D341Med (cell line): ENCODE data around the gene NOSTRIN.
"Not testable (repeated sequence)": the region's sequence is repeated elsewhere in the genome, so short reads cannot be mapped to it uniquely, and the experiment has no call there.

Experiments
- DNase-seq: peaks from one replicate; pipeline ENCODE4 v3.0.0; 2012; ENCODE audit warnings: low spot score

NOSTRIN gene

DNA sequence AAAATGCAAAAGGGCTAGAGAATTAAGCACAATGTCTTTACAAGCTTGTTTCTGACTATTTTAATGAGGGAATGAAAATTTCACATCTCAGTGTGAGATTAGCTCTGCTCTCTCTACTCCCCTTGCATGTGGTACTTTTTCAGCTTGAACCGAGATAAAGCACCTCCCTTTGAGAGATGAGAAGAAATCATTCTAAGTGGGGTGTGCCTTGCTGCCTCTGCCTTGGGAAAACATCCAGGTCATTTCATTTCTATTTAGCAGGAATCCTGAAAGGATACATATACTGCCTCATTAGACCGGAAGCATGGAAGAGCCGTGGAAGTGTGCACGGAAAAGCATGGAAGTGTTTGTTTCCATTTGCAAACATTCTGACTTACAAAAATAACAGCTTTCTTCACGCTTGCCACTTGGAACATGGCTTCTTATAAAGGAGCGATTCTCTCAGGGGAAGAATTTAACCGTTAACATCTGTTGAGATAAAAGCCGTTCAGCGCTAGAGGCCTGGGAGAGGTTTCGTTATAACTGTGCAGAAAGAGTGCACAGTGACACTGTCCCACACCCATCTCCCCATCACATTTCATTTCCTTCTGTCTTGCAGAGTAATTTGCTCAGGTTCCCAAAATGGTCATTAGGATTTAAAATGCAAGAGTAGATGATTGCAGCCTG, 16.7 kb downstream of the NOSTRIN start:
- no peak for DNase-seq

DNA sequence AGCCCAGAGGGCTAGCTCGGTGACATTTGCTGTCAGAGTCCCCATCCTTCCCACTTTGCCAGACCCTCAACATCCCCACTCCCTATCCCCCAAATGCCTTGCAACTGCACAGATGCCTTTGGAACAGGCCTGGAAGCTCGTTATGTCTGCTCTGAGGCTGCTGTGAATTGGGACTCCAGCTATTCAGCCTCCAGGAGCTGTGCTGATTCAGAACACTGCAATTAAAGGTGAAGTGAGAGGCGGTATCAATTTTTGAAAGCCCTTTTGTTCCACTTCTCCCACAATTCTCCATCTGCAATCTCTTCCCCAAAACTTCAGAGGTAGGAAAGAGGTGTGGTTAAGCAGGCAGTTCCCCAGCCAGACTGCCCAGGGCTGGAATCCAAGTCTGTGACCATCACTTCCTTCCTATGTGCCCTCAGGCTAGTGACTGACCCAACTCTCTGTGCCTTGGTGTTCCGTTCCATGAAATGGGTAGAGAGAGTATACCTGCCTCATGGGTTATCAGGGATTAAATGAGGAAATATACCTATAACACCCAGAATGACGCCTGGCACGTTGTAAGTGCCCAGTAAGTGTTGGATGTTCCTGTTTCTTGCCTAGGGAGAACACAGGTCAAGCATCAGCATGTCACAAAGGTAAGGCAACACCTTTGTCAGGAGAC, 17.5 kb downstream of the NOSTRIN start:
- DNase-seq, result no peak

DNA sequence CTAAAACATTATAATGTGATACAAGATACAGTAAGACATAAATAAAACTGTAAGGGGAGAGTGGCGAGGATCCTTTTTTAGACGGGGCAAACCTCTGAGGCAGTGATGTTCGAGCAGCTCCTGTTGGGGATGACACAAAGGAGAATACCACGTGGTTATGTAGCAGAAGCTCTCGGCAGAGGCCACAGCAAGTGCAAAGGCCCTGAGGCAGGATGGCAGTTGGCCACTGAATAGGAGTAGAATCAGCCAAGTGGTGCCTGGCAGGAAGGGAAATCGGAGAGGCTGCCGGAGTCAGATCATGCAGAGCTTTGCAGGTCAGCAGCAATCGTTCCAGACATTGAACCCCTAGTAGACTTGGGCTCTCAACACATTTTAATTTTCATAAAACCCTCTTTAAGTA, 19.1 kb downstream of the NOSTRIN start:
- DNase-seq, result no peak

DNA sequence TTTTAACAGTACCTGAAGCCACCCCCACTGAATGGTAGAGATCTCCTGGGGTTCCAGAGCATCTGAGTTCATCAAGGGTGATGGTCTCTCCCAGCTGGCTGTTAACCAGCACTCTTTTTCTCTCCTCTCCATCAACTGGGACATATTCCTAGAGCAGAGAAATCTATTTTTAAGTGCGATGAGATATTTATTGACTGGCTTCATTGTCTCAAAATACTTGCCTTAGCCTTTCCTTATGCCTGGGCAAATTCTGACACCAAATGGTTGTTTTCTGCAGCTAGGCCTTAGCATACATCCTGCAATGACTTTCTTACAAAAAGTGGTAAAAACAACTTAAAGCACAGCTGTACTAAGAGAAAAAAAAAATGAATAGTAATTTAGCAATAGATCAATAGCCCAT, 19.6 kb downstream of the NOSTRIN start:
- DNase-seq, result no peak

DNA sequence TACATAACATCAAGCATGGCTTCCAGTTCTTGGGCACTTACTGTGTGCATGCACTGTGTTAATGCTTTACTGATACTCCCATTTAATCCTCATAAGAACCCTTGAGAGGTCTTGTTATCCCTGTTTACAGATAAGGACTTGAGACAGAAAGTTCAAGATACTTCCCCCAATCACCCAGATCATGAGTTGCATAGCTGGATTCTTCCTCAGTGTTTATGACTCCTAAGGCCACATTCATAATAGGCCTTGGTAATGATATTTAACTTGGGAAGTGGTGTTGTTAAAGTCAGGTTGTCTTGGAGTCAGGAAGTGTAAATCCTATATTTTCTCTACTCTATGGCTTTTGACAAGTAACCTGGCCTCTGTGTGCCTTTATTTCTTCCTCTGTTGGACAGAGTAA, 22.7 kb downstream of the NOSTRIN start:
- no peak for DNase-seq

DNA sequence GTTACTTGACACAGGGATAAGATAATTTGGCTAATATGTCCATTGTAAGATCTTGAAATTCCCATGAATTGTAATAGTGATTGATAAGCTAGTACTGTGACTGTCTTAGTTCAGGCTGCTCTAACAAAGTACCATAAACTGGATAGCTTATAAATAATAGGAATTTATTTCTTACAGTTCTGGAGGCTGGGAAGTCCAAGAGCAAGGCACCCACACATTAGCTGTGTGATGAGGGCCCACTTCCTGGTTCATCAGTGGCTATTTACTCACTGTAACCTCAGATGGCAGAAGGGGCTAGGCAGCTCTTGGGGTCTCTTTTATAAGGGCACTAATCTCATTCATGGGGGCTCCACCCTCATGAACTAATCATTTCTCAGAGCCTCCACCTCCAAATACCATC, 28.5 kb downstream of the NOSTRIN start:
- DNase-seq, result no peak

DNA sequence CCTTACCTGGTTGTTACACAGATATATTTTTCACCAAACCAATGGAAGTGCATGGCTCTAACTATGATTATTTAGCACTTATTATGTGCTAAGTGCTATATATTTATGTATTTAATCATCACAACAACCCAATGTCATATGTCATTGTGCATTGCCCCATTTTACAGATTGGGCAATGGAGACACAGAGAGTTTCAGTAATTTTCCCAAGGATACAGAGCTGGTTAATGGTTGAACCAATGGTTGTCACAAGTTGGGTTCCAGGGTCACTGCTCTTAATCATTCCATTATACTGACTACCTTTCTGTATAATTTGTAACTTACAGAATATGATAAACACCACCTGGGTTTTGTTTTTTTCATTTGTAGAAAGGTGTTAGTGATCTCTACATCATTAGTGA, 29.2 kb downstream of the NOSTRIN start:
- DNase-seq, result no peak

DNA sequence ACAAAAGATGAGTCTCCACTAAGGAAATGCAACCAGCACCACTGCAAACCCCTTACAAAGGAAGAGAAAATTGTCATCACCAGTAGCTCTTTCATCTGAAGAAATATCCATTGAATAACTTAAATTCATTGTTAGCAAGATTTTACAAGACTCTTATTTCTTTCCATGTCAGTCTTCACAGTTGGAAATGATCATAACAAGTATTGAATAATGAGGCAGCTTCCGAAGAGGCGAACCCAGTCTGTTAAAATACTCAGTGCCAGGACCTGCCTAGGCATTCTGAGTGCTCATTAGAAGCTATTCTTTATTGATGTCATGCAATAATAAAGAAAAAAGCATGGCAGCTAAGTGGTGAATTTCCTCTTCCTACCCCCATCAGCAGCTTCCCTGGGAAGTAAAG, 33.5 kb downstream of the NOSTRIN start:
- DNase-seq, result no peak

DNA sequence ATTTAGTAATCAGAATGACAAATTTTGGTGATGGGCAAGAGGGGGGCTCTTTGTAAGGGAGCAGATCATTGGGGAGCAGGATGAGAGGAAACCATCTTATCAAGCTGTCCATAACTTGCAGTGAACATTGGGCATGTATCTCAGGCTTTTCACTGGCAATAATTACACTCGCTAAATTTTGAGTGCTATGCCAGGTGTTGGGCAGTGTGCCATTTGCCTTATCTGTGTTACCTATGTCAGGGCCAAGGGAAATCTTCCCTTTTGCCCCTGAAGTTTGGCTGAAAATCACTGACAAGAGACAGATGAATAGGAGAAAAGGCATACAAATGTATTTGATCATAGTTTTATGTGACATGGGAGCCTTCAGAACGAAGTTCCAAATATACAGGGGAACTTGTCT, 39.0 kb downstream of the NOSTRIN start:
- no peak for DNase-seq

DNA sequence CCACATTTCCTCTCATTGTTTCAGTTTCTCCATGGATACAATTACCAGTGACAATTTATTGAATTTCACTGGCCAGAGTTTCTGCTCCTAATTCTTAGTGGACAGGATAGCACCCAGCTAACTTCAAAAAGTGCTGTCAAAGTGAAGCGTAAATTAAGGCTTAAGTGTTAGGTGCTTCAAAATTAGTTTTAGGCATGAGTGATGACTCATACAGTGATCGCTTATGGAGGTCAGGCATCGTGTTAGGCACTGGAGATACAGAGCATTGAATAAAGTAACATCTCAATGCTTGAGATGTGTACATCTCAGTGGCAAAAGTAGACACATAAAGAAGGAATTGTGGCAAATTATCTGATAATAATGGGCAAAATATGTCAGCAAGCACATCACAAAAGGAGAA, 40.8 kb downstream of the NOSTRIN start:
- no peak for DNase-seq

DNA sequence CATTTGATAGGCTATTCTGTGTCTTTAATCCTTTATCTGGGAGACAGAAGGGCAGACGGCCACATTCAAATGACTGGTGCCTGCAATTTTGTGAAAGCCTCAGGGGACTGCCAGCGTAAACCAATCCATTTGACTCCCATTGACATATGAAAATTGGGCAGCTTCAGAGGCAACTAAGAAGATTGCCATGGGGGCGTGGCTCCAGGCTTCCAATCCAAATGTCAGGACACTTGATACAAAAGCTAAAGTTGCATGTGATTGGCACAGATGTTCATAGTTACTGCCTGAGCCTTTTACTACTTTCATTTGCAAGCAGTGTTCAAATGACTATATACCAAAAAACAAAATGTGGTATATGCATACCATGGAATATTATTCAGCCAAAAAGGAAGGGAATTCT, 45.8 kb downstream of the NOSTRIN start:
- peak; percentile 43 for DNase-seq

DNA sequence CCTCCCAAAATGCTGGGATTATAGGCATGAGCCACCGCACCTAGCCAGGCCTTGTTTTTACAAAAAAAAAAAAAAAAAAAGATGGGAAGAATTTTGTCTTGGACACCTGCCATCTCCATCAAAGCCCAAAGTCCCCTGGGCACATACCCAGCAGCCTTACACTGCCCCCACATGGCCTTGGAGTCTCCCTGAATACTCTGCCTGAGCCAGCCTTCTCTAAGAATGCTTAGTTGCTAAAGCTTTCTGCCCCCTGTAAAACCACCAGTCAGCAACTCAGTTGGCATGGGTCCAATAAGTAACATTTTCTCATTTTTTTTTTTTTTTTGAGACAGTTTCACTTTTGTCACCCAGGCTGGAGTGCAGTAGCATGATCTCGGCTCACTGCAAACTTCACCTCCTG, 47.2 kb downstream of the NOSTRIN start:
- peak; percentile 40 for DNase-seq

DNA sequence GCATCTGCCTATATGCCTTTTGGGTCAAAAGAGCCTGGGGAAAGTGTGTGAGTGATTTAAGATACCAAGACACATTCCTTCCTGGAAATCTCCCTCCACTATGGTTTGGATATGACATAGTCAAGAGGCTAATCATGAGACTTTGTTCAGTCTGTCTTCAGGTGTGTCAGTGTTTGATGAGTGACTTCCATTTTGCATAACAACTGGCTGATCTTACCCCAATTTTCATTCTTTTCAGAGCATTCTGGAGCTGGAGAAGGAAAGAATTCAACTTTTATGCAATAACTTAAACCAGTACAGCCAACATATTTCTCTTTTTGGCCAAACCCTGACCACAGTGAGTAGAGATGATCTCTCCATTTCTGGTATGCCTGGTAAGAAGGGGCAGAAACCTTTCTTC, 48.4 kb downstream of the NOSTRIN start:
- DNase-seq, result no peak

DNA sequence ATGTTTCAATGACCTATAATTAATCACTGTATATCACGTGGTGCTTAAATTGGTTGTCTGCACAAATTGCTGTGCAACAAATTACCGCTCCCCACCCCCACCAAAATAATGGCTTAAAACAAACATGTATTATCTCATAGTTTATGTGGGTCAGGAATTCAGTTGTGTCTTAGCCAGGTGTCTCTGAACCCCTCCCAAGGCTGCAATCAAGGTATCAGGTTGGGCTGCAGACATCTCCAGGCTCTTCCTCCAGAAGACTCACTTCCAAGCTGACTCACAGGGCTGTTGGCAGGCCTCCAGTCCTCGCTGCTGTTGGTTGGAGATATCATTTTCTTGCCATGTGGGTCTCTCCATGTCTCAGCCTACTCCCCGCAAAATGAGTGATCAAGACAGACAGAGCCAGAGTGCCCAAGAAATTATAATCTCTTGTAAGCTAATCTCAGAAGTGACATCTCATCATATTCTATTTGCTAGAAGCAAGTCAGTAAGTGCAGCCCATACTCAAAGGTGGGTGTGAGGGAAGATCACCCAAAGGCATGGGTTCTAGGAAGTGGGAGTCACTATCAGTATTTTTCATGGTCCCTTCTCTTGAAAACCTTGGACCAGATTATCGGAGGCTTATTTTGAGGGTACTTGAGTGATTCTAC, 49.4 kb downstream of the NOSTRIN start:
- DNase-seq, result no peak

DNA sequence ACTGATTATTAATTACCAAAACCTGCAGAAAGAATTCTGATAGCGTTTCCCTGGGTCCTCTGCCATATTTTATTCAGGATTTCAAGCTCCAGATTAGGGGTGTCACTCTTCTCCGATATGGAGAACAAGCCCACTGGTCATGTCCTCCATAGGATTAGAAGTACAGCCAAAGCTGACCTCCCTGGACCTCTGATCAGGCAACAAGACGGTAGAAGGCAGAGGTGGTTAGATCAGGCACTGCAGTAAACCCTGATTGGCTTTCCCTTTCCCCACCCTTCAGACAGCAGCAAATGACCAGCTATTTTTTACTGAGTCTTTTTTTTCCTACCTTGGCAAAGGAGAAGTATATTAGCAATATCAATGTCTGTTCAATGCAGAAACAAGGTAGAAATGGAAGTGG, 50.0 kb downstream of the NOSTRIN start:
- no peak for DNase-seq

DNA sequence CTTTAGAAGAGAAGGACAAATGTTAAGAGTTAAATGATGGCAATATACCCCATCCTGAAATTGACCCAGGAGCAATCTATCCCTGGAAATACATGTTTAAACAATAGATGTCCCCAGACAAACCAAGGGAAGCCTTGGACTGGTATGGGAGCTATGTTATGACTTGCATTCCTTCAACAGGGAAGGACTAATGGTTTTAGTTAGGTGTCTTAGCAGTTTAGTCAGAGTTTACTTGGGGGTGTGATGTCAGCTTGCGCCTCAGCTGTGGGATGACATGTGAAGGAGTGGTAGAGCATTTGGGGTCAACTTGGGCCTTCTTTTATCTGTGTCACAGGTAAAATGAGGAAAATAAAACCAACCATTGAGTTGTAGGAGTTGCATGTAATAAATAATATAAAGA, 51.0 kb downstream of the NOSTRIN start:
- no peak for DNase-seq

DNA sequence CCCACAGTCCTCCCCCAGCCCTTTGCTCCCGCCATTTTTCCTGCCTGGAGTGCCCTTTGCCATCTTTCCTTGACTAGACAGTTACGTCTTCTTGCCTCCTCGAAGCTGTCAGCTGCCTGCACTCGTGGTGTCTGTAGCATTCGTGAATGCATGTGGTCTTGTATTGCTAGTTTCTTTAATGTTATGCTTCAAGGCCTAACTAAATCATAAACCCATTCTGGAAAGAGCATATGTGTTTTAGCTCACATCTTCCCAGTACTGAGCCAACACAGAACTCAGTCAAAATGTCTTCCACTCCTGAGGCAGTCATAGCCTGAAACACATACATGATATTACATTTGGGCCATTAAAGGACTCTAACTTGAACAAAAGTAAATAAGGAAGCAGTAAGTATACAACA, 52.2 kb downstream of the NOSTRIN start:
- no peak for DNase-seq

DNA sequence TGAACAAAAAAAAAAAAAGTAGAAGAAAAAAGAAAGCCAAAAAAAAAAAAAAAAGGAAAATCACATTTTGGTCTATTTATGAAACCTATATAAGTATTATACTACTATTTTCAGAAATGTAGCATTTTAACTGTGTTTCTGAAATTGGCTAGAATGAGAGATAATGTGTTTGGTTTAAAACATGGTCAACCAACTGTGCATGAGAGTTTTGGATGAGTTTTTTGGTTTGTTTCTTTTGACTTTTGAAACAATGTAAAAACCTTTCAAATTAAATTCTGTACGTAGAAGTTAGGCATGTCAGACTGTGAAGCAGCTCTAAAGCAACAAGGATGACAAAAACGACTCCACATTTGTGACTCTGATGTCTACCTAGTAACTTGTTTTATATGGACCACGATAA, 53.2 kb downstream of the NOSTRIN start:
- DNase-seq, result no peak

DNA sequence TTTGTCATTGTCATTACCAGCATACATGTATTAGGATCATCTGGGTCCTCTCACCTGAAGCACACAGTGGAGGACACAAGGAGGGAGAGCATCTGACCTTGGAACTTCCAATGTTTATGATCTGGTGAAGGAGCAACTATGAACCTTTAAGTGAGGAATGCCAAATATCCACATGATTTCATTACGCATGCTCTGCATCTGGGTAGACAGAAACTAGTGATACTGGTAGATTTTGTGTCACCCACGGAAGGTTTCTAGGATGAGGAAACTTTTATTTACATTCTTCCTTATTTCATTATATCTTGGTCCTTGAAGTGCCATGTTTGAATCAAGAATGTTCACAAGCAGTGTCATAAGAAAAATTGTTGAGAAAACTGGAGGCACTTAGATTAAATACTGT, 55.7 kb downstream of the NOSTRIN start:
- no peak for DNase-seq

DNA sequence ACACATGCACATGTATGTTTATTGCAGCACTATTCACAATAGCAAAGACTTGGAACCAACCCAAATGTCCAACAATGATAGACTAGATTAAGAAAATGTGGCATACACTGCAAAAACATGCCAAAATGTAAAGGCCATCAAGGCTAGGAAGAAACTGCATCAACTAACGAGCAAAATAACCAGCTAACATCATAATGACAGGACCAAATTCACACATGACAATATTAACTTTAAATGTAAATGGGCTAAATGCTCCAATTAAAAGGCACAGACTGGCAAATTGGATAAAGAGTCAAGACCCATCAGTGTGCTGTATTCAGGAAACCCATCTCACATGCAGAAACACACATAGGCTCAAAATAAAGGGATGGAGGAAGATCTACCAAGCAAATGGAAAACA, 64.7 kb downstream of the NOSTRIN start:
- not testable (repeated sequence) for DNase-seq

DNA sequence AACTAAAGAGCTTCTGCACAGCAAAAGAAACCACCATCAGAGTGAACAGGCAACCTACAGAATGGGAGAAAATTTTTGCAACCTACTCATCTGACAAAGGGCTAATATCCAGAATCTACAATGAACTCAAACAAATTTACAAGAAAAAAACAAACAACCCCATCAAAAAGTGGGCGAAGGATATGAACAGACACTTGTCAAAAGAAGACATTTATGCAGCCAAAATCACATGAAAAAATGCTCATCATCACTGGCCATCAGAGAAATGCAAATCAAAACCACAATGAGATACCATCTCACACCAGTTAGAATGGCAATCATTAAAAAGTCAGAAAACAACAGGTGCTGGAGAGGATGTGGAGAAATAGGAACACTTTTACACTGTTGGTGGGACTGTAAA, 67.9 kb downstream of the NOSTRIN start:
- not testable (repeated sequence) for DNase-seq

DNA sequence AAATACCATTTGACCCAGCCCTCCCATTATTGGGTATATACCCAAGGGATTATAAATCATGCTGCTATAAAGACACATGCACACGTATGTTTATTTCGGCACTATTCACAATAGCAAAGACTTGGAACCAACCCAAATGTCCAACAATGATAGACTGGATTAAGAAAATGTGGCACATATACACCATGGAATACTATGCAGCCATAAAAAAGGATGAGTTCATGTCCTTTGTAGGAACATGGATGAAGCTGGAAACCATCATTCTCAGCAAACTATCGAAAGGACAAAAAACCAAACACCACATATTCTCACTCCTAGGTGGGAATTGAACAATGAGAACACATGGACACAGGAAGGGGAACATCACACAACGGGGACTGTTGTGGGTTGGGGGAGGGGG, 68.4 kb downstream of the NOSTRIN start:
- not testable (repeated sequence) for DNase-seq

DNA sequence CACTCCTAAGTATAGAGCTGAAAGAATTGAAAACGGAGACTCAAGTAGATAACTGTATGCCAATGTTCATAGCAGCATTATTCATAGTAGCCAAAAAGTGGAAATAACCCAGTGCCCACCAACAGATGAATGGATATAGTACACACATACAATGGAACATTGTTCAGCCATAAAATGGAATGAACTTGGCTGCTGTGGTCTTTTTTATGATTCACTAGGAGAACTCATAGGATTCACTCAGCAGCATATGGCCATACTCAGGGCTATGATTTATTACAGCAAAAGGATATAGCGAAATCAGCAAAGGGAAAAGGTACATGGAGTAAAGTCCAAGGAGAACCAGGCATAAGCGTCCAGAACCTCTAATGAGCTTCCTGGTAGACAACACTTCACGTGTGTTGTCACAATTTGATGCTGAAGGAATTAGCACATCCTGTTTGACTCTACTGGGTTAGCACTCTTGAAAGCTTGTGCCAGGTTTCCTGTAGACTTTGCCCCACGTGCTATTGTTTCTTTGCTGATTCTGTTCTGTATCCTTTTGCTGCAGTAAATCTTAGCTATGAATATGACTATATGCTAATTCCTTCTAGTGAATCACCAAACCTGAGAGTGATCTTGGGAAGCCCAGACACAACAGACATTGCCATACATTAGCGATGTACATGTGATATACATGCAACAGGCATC, 72.1 kb downstream of the NOSTRIN start:
- DNase-seq, result no peak
